Activated B cell treated with CpG ODN at 0.5 μM for 24 hours (primary cell): Measurements from ENCODE around the gene ARHGEF17. TPM values are rescaled to one million over a fixed set of nuclear protein-coding genes. Genes with fewer than 3 reads are reported as not detected.

Source experiments
- ATAC-seq: fragments of 200-7000 bp; cut with Tn5 transposase; one replicate; pipeline ENCODE4 v1.10.0; 2021; ENCODE audit warnings: low read depth, mild to moderate bottlenecking, moderate library complexity
- CTCF ChIA-PET: fragments of 350-600 bp; sonication (Branson Sonifier 250); formaldehyde crosslinking; loops from one replicate; lab custom pipeline; 2021; ENCODE audit warnings: antibody characterized with exemption; lab: Charles Lee
- POLR2A ChIA-PET: fragments of 350-600 bp; sonication (Branson Sonifier 250); formaldehyde crosslinking; loops from one replicate; lab custom pipeline; 2021; ENCODE audit warnings: antibody characterized with exemption; lab: Charles Lee
- DNase-seq: peaks from one replicate; pipeline ENCODE4 v3.0.0; 2022
- H3K27ac Mint-ChIP-seq: one replicate; pipeline ENCODE4 v1.8.0; 2020; ENCODE audit warnings: mixed read lengths
- H3K27me3 Mint-ChIP-seq: one replicate; pipeline ENCODE4 v1.8.0; 2021; ENCODE audit warnings: mixed read lengths
- H3K36me3 Mint-ChIP-seq: one replicate; pipeline ENCODE4 v1.8.0; 2021; ENCODE audit warnings: low read depth, mixed read lengths
- H3K4me1 Mint-ChIP-seq: one replicate; pipeline ENCODE4 v1.8.0; 2021; ENCODE audit warnings: mixed read lengths
- H3K4me3 Mint-ChIP-seq: one replicate; pipeline ENCODE4 v1.8.0; 2020; ENCODE audit warnings: mild to moderate bottlenecking, mixed read lengths
- H3K9me3 Mint-ChIP-seq: one replicate; pipeline ENCODE4 v1.8.0; 2020; ENCODE audit warnings: mixed read lengths
- intact Hi-C: fragments of 100-400 bp; cut with micrococcal nuclease; formaldehyde crosslinking; loops from one replicate; pipeline ENCODE4 v1.15.1; 2024
- total RNA-seq: library from RNA; stranded (reverse); gene quantifications from 2 replicates; pipeline ENCODE4 v1.2.3, GENCODE V29; 2022
- TF ChIP-seq, protein P1 (sequence below): fragments of 200-600 bp; IDR thresholded peaks from one replicate; pipeline ENCODE4 v1.8.0; 2022; ENCODE audit warnings: antibody characterized with exemption, mild to moderate bottlenecking

ARHGEF17 gene
- total RNA-seq, 1 donor from 2014 or later, result 0.02 TPM

DNA sequence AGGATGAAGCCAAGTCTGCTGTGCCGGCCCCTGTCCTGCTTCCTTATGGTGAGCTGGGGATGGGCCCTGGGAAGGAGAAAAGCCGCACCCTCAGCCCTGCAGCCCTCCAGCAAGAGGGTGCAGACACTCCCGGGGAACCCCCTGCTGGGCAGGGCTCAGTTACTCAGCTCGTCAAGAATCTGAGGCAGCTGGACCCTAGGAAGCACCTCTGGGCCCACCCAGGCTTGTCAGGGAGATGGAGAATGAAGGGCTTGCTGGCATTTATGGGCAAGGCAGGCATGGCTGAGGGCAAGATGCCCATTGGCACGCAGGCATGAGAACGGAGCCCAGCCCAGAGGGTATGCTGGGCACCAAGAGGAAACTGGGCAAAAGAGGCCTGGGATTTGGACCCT lies 81.1 kb downstream of the ARHGEF17 start:
- Mint-ChIP-seq H3K27ac (peak overlapping the region; percentile 66), H3K4me3 (no peak overlapping the region)

DNA sequence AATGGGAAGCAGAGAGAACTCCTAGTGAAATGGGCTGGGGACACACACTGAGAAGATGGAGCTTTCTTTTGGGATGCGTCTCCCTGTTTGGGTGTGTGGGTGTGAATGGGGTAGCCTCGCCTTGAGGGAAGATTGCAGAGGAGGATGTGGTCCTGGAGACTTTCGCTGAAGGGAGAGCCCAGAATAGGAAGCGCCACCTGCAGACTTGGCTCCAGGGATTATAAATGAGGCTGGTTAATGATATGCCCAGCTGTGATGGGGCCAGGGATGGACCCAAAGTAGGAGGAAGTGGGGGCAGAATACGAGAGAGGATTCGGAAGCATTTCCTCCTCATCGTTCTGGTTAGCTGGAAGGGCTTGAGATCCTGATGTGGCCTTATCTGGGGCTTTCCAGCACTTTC lies 81.8 kb downstream of the ARHGEF17 start:
- no peaks in the 10 kb centered on the region for H3K9me3 Mint-ChIP-seq
- intact Hi-C loops, result loop anchor here (5.0 to 10.0 kb wide), 5 partner anchors 103 to 1165 kb away; partner anchors contain the start of gene INPPL1
- H3K36me3 Mint-ChIP-seq, result peaks cover 56% of the 10 kb centered on the region
- ChIA-PET POLR2A (interaction anchor here (1.1 to 7.5 kb wide), 4 partner anchors 10 to 24 kb away, joined by 3 to 91 read pairs (median 5); partner anchors contain the start of gene RELT), CTCF (interaction anchor here (0.5 to 5.1 kb wide), 4 partner anchors 17 to 941 kb away, joined by 3 to 31 read pairs (median 4); no protein-coding TSS in a partner anchor)
- ATAC-seq, result no peak
- H3K27ac Mint-ChIP-seq, result peak overlapping the region; percentile 66
- TF ChIP-seq, protein P1, sequence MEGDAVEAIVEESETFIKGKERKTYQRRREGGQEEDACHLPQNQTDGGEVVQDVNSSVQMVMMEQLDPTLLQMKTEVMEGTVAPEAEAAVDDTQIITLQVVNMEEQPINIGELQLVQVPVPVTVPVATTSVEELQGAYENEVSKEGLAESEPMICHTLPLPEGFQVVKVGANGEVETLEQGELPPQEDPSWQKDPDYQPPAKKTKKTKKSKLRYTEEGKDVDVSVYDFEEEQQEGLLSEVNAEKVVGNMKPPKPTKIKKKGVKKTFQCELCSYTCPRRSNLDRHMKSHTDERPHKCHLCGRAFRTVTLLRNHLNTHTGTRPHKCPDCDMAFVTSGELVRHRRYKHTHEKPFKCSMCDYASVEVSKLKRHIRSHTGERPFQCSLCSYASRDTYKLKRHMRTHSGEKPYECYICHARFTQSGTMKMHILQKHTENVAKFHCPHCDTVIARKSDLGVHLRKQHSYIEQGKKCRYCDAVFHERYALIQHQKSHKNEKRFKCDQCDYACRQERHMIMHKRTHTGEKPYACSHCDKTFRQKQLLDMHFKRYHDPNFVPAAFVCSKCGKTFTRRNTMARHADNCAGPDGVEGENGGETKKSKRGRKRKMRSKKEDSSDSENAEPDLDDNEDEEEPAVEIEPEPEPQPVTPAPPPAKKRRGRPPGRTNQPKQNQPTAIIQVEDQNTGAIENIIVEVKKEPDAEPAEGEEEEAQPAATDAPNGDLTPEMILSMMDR, result no peak
- no peaks in the 10 kb centered on the region for H3K27me3 Mint-ChIP-seq
- H3K4me3 Mint-ChIP-seq, result no peak overlapping the region
- no peak for DNase-seq
- H3K4me1 Mint-ChIP-seq, result peaks cover 62% of the 10 kb centered on the region

More for the DNA sequence above, 81.1 kb downstream of the ARHGEF17 start:
- CTCF ChIA-PET, result interaction anchor here (0.5 to 5.1 kb wide), 4 partner anchors 8 to 940 kb away, joined by 3 to 31 read pairs (median 3); no protein-coding TSS in a partner anchor
- POLR2A ChIA-PET, result interaction anchor here (1.3 to 7.5 kb wide), 3 partner anchors 11 to 23 kb away, joined by 3 to 91 read pairs (median 7); partner anchors contain the start of gene RELT
- TF ChIP-seq, protein P1, result no peak
- peaks cover 50% of the 10 kb centered on the region for H3K36me3 Mint-ChIP-seq
- intact Hi-C loops, result loop anchor here (5.0 to 10.0 kb wide), 5 partner anchors 102 to 1164 kb away; partner anchors contain the start of gene INPPL1
- ATAC-seq, result no peak
- H3K9me3 Mint-ChIP-seq, result no peaks in the 10 kb centered on the region
- no peak for DNase-seq
- peaks cover 70% of the 10 kb centered on the region for H3K4me1 Mint-ChIP-seq
- H3K27me3 Mint-ChIP-seq, result no peaks in the 10 kb centered on the region

DNA sequence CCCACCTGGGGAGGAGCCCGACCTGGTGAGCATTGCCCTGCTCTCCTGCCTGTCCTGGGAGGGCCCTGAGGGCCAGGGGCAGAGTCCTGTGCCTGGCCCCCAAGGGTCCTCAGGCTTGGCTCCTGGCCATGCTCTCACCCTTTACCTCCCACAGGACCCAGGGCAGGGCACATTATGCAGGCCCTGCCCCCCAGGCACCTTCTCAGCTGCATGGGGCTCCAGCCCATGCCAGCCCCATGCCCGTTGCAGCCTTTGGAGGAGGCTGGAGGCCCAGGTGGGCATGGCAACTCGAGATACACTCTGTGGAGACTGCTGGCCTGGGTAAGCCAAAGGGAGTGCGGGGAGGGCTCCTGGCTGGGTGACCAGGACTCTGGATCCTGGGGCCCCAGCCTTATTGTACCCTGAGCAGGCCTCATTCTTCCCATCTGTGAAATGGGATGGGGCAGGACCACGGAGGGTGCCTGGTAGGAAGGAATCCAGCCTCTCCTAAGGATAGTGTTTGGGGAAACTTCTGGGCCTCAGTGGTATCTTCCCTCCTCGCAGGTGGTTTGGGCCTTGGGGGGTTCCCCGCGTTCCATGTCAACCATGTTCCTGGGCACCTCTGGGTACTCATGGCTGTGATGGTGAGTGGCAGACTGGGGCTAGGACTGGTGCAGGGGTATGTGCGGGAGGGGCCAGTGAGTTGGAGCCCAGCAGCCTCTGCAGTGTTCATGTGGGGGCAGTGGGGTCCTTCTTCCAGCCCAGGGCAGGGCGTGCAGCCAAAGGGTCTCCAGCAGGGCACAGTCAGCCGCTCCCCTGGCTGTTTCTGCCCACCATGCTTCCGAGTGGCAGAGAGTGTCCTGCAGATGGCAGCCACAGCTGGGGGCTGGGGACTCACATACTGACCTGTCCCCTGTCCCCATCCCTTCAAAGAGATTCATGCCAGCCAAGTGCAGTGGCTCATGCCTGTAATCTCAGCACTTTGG lies 82.8 kb downstream of the ARHGEF17 start:
- intact Hi-C loops, result no loop called here
- H3K9me3 Mint-ChIP-seq, result no peaks in the 10 kb centered on the region

DNA sequence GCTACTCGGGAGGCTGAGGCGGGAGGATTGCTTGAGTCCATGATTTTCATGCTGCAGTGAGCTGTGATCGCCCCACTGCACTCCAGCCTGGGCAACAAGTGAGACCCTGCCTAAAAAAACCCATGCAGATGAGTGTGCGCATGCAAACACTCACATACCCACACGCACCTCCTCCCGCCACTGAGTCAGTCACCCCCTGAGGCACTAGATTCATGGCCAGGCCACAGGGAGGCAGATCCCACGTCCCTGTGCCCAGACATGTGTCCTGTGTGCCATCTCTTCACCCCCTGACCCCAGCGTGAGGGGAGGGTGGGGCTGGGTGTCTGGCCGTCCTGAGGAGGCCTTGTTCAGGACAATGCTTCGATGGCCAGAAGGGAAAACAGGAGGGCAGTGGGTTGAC lies 83.6 kb downstream of the ARHGEF17 start:
- H3K4me1 Mint-ChIP-seq, result peaks cover 45% of the 10 kb centered on the region
- no peaks in the 10 kb centered on the region for H3K27me3 Mint-ChIP-seq
- no peaks in the 10 kb centered on the region for H3K9me3 Mint-ChIP-seq
- peak overlapping the region; percentile 24 for H3K27ac Mint-ChIP-seq
- TF ChIP-seq, protein P1, result no peak
- H3K4me3 Mint-ChIP-seq, result no peak overlapping the region
- ATAC-seq, result no peak
- ChIA-PET CTCF (interaction anchor here (4.2 kb wide), 1 partner anchor 41 kb away, joined by 148 read pairs; no protein-coding TSS in a partner anchor), POLR2A (interaction anchor here (3.3 kb wide), 1 partner anchor 40 kb away, joined by 22 read pairs; no protein-coding TSS in a partner anchor)
- H3K36me3 Mint-ChIP-seq, result peaks cover 70% of the 10 kb centered on the region
- intact Hi-C loops, result no loop called here
- DNase-seq, result no peak

More for the DNA sequence above, 82.8 kb downstream of the ARHGEF17 start:
- no peaks in the 10 kb centered on the region for H3K27me3 Mint-ChIP-seq
- ATAC-seq, result no peak
- no peak overlapping the region for H3K4me3 Mint-ChIP-seq
- ChIA-PET POLR2A (interaction anchor here (1.1 to 3.3 kb wide), 3 partner anchors 9 to 39 kb away, joined by 3 to 22 read pairs (median 3); no protein-coding TSS in a partner anchor), CTCF (interaction anchor here (1.2 to 5.1 kb wide), 4 partner anchors 18 to 40 kb away, joined by 3 to 148 read pairs (median 18); no protein-coding TSS in a partner anchor)
- peak overlapping the region; percentile 30 for H3K27ac Mint-ChIP-seq
- peaks cover 53% of the 10 kb centered on the region for H3K4me1 Mint-ChIP-seq
- DNase-seq, result no peak
- H3K36me3 Mint-ChIP-seq, result peaks cover 63% of the 10 kb centered on the region
- TF ChIP-seq, protein P1, result no peak
